ENCODE measurements around the gene RELN.

The RELN gene

DNA sequence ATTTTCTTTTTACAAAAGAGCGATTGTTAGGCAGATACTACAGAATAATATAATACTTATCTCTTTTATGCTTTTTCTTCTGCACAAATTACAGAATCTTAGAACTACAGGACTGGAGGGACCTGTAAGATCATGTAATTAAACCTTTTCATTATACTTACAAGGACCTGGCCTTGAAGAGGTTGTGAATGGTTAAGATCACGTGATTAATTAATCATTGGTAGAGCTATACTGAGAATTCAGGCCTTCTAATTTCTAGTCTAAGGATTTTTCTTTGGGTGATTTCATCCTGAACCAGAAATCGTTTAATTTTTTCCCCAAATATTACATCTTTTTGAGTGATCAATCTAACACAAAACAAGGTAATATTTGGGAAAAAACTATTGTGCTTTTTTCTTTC lies 379.7 kb downstream of the RELN start:
- no peak for DNase-seq

DNA sequence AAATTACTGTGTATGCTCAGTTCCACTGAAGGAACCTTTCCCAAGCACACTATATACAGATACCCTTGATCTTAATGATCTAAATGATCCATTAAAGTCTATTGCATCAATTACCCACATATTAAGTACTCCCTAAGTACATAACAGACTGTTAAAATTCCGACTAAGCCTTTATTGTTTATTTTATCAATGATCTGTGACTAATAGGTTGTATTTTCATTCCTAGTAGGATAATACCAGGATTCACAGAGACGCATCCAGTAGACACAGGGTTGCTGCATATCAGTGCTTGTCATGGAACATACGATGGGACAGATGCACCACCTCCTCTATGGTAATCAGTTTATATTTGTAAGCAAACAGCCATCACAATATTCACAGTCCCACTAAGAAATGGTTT lies 383.8 kb downstream of the RELN start:
- no peak for DNase-seq

DNA sequence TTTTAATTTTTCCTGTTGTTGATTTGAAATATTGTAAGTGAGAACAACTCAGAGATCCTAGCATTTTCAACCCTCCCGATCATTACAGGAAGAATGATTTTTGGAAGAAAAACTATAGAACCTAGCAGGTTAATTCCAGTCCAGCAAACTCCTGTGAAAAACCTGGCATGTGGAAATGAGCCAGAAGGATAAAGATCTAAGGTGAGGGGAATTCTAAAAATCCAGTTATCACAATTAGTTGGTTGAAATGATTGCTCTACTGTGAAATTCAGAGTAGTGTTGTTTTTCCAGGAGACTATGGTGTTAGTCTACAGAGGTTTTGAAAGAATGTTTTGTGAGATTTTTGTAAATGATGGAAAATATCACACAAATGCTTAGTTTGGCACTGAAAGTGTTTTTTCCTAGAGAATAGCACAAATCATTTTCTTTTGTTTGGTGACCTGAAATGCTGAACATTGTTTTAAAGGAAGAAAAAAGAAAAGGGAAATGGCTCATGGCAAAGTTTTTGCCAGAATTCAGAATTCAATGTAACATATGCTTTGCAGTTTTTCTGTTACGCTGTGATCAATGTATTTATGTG lies 391.0 kb downstream of the RELN start:
- DNase-seq, result no peak

DNA sequence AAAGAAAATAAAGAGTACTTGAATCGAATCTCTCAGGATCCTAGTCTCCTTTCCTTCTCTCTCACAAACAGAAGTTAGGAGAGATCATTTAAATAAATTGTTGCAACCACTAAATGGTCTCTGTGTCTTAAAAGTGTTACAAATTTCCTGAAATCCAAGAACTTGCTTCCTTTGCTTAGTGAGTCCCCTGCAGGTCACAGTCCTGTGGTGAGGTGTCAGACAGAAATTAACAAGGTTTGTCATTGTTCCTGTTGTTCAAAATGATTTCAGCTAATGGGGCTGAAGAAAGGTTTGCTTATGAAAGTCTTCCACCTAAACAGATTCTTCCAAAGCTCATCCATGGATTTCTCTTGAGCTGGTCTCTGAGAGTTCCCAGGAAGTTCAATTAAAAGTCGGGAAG lies 391.9 kb downstream of the RELN start:
- no peak for DNase-seq

DNA sequence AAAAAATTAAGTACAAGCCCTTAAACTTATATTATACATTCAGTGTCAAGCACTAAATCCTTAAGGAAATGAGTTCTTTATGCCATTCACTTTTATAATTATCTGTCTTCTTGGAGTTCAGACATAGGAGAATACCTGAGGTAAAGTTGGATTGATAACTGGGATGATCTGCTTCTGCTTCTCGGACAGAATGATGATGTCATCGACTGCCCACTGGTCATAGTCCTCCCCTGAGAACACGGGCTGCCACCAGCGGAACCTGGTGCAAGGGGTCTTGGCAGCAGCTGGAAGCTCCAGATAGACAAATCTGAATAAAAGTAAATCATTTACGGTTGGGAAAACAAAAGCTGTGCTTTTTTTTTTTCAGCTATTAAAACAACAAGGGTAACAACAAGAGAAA lies 395.3 kb downstream of the RELN start:
- no peak for DNase-seq

DNA sequence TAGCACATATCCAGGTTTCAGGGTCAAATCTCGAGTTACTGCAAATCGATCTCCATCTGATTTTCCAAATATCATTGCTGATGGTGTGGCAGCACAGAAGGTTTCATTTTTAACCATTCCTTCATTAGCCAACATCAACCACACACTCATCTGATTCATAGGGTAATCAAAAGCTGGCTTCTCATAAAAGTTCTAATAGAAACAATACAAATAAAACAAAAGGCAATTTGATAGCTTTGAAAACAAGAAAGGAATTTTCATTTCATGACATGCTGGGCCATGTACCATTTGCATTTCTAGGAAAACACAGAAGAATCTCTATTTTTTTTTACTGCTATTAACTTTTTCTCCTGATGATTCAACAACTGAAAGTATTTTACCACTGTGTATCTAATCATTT lies 395.8 kb downstream of the RELN start:
- DNase-seq, result no peak

DNA sequence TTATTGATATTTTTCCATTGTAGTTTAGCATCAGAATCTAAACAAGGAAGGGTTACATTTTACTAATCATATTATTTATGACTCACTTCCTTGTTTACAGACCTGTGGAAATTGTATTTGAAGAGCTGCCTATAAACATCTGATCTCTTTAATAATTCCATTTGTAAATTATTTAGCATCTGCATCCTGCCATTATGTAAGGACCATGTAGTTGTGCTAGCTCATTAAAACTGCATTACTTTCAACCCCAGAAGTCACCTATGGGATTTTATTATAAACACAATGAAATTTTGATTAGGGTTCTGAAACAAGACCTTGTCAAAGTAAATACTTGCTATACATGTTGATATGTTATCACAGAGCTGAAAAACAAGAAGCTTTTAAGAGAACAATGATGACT lies 396.6 kb downstream of the RELN start:
- DNase-seq, result no peak

DNA sequence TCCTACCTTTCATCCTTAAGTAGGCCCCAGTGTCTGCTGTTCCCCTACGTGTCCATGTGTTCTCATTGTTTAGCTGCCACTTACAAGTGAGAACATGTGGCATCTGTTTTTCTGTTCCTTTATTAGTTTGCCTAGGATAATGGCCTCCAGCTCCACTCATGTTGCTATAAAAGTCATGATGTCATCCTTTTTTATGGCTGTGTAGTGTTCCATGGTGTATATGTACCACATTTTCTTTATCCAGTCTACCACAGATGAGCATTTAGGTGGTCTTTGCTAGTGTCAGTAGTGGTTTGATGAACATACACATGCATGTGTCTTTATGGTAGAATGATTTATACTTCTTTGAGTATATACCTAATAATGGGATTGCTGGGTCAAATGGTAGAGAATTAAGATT lies 397.3 kb downstream of the RELN start:
- DNase-seq, result no peak

DNA sequence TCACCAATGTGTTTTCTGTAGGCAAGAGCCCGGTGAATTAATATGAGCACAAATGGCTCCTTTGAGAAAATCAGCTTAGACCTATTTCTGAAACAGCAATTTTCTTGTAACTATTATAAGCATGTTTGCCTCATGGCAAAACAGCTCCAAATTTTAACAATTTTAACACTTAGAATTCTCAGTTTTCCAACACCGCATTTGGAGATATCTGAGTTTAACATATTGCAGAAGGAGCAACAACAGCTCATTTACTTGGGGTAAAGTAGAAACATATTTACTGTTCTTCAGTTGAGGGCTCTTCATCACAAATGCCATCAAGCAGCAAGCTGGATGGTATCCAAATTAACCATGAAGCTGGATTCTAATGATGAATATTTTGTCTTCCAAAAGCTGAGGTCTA lies 409.4 kb downstream of the RELN start:
- DNase-seq, result no peak

DNA sequence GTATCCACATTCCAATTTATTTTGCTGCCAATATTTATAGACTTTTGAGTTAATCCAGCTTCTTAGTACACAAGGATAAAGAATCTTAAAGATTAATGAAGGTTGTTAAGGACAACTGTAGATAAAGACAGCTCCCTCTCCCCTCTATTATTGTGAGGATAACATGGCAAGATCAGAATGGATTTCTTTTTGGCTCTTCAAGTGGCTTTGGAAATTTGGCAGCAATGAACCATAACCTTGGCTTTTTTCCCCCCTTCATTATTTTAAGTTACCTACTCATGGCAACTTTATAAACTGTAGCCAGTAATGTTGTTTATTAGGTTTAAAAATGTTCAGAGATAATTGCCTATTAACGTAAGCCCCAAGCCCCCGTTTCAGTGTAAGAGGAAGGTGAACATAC lies 412.4 kb downstream of the RELN start:
- DNase-seq, result no peak

DNA sequence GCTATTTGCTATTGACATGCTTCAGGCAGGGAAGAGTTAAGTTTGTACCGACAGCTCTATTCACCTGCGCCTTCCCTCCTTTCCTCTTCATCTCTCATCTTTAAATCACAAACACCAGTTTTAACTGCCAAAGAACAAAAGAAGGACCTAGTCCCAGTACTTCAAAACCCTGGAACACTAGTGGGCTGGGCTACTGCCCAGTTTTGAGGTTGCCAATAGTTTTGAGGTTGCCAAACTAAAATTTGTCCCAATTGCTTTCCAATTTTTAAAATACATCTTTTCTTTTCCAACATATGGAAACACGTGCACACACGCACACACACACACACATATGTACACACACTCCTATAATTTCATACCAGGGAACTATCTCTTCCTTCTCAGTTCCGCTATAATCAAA lies 412.8 kb downstream of the RELN start:
- no peak for DNase-seq

DNA sequence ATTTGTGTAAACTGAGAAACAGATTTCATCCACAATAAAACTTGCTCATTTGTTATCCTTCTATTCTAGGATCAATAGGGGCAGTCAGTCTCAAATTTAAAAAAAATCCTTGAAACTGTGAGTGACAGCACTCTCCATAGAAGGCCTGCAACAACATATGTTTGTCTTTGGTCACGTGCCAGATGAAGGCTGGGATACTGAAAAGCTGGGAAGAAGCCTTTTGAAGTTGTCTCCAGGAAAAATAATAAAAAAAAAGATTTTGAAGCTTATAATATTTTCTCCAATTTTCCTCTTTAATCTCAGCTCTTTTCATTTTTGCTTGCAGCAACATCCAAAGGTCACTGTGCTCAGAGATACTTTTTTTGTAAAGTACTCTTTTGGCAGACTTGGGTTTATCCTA lies 414.9 kb downstream of the RELN start:
- no peak for DNase-seq

DNA sequence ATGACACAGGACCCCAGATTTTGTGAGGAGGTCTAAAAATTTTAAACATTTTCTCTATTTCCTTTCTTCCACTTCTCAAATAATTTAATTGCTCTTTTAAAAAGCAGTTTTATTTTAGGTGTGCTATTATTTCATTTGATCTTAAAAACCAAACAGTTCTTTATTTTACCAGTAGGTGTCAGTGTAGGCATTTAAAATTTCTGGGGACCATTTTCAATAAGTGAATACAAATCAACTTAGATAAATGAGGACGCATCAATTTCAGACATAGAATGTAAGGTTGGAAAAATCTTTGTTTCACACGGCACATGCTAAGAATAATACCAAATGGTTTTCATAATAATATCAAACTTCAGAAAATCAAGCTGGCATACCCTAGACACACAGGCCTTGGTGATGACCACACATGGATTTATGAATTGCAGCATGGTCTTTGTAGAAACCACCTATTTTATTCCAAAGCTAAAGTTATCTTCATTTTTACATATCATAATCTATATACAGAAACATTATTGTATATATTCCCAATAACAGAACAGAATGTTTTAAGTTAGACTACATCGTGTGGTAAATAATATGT lies 415.9 kb downstream of the RELN start:
- DNase-seq, result no peak

DNA sequence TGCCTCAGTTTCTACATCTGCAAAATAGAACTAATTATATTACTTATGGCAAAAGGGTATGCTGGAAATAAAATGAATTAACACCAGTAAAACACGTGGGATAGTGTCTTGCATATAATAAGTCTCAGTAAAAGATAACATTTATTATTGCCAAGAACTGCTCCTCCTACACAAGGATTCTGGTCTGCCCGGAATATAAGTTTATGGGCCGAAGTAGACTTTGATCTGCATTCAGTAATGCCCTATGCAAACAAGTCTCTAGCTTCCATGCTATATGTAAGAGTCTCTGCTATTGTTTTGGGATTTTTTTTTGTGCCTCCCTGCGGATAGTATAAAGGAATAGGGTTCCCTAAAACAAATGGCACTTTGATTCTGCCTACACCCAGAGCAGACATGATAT lies 417.9 kb downstream of the RELN start:
- no peak for DNase-seq

DNA sequence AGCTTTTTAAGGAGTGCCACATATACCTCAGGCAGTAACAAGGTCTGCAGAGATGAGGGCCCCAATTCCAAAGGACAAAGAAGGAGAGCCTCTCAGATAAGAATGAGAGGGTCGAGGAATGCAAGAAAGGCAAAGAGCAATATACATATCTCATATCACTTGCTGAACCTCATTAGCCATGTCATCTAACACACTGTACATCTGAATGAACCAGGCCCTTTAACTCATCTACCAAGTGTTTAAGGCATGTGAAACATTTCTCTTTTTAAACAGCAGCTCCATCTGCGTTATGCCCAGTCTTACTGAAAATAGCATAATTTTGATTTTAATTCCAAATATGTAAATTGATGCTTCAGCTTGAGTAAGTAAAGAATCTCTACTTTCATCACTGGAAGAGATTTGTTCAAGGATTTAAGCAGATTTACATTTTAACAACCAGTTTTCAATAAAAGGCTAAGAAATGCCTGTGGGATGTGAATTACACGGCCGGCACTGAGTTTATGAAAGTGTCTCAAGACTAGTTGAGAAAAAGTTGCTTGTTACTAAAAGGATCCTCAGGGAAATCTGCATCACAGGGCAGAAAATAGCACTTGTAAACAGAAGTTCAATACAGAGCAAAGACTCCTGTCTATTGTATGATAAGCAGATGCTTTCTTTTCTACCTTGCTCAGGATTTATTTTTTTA lies 419.7 kb downstream of the RELN start:
- DNase-seq, result no peak

DNA sequence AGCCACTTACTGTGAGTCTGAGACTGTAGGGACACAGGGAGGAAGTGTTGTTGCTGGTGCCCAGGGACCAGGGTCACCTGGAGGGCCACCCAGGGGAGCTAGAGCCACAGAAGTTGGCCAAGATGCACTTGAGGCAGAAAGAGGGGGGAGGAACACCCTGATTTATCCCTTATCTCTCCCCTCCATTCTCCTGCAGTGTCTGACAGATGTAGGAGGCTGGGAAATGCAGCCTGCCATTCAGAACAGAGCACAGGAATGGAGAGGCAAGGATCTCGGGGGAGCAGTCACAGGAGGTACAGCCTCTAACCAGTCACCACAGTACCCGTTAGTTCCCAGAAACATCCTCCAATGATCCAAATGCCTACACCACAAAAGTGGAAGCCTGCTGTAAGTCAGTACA lies 425.0 kb downstream of the RELN start:
- no peak for DNase-seq

DNA sequence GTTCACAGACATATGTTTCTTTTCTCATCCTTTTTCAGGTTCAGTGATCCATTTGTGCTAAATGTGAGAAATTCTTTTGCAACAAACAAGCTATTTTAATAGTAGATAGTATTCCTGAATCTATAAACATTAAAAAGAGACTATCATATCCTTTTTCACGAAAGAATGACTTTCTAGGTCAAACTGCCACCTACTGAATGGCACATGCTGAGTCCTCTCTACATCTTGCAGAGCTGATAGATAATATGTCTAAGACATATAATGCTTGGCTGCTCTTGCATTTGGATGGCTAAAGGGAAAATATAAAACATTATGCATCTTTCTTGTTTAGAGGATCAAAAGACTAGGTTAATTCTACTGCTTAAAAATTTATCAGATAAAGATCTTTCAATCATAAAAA lies 429.3 kb downstream of the RELN start:
- DNase-seq, result no peak

DNA sequence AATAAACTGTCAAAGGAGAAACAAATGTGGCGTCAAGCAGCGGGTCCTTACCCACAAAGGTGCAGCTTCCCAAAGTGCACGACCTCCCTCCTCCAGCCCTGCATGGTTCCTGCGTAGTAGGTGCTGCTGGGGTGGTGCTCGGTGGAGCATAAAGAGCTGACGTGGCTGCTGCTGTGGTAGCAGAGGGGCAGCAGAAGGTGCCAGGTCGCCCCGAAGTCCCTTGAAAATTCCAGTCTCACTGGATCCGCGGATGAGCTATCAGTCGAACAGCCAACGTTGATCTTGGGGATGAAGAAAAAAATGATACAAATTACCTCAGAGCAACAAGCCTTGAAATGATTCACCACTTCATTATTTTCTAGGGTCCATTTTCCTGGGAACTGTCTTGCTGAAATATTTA lies 438.4 kb downstream of the RELN start:
- no peak for DNase-seq

DNA sequence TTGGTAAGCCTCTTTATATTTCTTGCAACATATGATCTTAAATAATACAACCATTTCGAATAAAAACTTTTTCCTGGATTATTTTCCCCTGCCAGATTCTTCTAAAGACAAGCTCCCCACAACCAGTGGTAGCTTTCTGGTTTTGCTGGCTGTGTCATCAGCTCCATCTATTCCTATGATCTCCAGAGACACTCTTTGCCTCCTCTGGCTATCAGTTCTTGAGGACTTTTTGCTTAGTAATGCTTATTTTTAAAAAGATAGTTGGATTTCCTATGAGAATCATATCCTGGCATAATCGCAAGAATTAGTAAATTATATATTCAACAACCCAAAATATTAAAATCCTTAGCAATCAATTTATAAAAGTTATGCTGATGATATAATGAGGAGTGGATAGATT lies 439.7 kb downstream of the RELN start:
- DNase-seq, result no peak

DNA sequence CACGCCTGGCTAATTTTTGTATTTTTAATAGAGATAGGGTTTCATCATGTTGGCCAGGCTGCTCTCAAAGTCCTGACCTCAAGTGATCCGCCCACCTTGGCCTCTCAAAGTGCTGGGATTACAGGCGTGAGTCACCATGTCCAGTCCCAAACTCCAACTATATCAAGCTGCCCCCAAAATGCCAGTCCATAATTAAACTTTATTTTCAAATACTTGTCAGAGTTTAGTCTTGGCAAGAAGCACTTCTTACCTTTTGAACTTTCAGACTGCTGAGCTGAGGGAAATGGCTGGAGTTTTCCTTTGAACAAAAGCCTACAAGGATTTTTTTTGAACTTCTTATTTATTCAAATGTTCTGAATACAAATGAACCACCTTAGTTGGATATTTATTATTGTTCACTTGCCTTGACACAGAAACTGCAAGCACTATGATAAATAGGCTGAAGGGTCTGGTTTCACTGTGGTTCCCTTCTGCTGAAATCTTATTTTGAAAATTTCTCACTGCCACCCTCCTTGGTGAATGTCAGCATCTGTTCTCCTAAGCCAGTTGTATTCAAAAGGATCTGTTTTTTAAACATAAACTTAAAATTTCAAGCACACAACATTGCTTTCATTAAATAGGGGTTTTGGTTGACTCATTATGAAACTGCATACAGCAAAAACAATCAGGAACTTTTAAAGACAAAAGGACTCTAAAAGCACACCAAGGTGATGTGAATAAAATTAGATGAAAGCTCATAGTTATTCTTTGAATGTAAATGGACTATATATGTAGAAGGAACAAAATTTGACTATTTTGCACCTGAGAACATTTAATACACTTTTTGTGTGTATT lies 441.8 kb downstream of the RELN start:
- DNase-seq, result no peak

DNA sequence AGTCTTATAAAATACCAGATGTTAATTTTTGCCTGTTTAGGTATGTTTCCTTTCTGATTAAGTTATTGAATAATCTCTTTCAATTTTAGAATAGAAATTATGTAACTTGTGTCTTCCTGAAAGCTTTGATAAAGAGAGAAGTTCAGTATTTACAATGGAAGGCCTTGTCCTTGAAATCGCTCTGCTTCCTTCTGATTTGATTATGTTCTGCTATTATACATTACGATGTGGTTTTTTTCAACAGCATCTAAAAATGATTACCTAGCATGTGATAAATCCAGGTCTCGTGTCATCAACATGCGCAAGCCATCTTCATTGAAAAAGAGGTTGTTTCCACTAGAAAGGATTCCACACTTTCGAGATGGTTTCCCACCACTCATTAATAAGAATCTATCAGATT lies 447.0 kb downstream of the RELN start:
- DNase-seq, result no peak

DNA sequence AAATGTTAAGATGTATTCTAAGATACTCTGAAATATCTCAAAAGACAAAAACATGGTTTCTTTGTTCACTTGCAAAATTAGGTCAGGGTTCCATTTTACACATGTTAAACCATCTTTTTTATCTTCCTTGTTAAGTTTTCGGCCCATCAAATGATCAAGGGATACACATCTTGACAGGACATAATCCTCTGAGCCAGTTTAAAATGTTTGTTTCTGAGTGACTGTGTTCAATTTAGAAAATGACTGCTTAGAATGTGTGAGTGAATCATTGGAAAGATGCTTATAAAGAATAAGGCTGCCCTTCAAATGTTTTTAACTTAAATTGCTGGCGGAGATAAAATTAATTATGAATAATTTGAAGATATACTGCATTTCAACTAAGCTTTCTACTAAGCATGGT lies 447.5 kb downstream of the RELN start:
- DNase-seq, result no peak

DNA sequence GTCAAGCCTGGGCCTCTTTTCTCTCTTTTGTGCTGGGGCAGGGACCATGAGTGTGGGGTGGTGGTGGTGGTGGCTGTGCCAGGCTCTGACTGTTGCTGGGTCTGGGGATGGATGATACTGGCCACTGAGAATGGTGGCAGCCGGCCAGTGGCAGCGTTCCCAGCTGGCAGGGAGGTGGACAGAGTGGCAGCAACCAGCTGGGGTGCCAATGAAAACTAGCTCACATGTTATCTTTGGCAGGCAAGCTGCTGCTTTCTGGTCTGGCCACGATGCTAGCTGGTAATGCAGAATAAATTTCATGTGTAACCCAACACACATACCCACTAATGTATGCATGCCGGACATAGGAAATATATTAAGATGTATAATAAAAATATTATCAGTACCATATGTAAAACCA lies 448.4 kb downstream of the RELN start:
- DNase-seq, result no peak

DNA sequence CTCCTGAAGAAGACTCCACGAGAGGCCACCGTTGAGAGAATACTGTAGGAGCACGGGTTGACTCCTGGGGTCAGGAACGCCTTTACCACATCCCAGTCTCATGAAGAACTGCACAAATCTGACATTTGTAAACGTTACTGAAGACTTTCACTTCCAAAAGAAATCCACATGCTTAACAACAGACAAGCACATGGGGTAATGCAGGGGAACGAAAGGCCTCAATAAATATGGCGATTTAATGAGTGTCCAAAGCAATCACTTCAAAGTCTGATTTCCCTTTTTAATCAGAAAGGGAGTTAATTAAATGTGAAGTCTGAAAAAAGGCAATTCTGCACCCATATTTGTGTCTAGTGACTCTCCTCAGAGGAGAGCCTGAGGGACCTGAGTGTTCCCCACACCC lies 449.1 kb downstream of the RELN start:
- DNase-seq, result no peak

All from activated CD8-positive, alpha-beta memory T cell treated with anti-CD3 and anti-CD28 coated beads for 24 hours (primary cell).